A549 (cell line): ENCODE data around the gene ANKRD9. TPM values are rescaled to one million over a fixed set of nuclear protein-coding genes. Genes with fewer than 3 reads are reported as not detected.

Source experiments
- ATAC-seq, 2 experiments: fragments of 200-7000 bp in 1 of 2; fragments of >200 bp in 1 of 2; cut with Nextera tagmentation in 1 of 2; cut with Tn5 transposase in 1 of 2; 3 replicates each; pipeline versions ENCODE4 v1.8.0 to v1.9.1; 2018 to 2020; ENCODE audit warnings: mild to moderate bottlenecking in 1 of 2, moderate library complexity in 1 of 2
- CTCF ChIA-PET: fragments of 300-600 bp; sonication (Branson Sonifier 250); formaldehyde crosslinking; extraction: SDS; loops from one replicate; lab custom pipeline; 2021; ENCODE audit warnings: antibody characterized with exemption, inconsistent platforms; lab: Yijun Ruan, JAX
- POLR2A ChIA-PET: fragments of 350-600 bp; formaldehyde crosslinking; extraction: SDS; loops from one replicate; lab custom pipeline; 2021; ENCODE audit warnings: antibody characterized with exemption, inconsistent platforms; lab: Yijun Ruan, JAX
- DNase-seq, 2 experiments: peaks; one replicate each; pipeline versions ENCODE4 v3.0.0 to v3.0.0-alpha.2; 2011 to 2016; ENCODE audit warnings: low read depth in 1 of 2, low spot score in 1 of 2
- FAIRE-seq: peaks from 2 replicates; lab custom pipeline; 2011; peaks lifted over from hg19 to GRCh38; lab: Jason Lieb, UNC
- H3K27ac ChIP-seq, 2 experiments: fragments of >200 bp; sonication (Bioruptor Twin); formaldehyde crosslinking; 3 replicates each; pipeline ENCODE4 v1.5.1; 2016 to 2017
- H3K4me1 ChIP-seq: fragments of >200 bp; sonication (Bioruptor Twin); formaldehyde crosslinking; 3 replicates; pipeline ENCODE4 v1.6.1; 2016
- H3K4me2 ChIP-seq: fragments of >200 bp; sonication (Bioruptor Twin); formaldehyde crosslinking; 3 replicates; pipeline ENCODE4 v1.6.1; 2016
- H3K4me3 ChIP-seq: fragments of >200 bp; sonication (Bioruptor Twin); formaldehyde crosslinking; 3 replicates; pipeline ENCODE4 v1.5.1; 2016
- H3K9me3 ChIP-seq: fragments of >200 bp; sonication (Bioruptor Twin); formaldehyde crosslinking; 3 replicates; pipeline ENCODE4 v1.6.1; 2016
- BHLHE40 ChIP-seq: IDR thresholded peaks from 2 replicates; pipeline ENCODE4 v1.6.1; 2012; ENCODE audit warnings: low read depth, low read length, inconsistent platforms
- CBX8 ChIP-seq: fragments of 200-600 bp; sonication (generic); IDR thresholded peaks from 2 replicates; pipeline ENCODE4 v1.6.1; 2016
- CEBPB ChIP-seq, 2 experiments: fragments of >200 bp in 1 of 2; sonication (Bioruptor Twin) in 1 of 2; formaldehyde crosslinking in 1 of 2; IDR thresholded peaks; 2 replicates each; pipeline ENCODE4 v1.6.1; 2012 to 2016
- CHD2 ChIP-seq: fragments of 150-350 bp; IDR thresholded peaks from 2 replicates; pipeline ENCODE4 v1.6.1; 2014; ENCODE audit warnings: low read length; ENCODE audit not compliant: partially characterized antibody
- EHMT2 ChIP-seq: fragments of 200-600 bp; sonication (generic); IDR thresholded peaks from 2 replicates; pipeline ENCODE4 v1.6.1; 2016; ENCODE audit warnings: antibody characterized with exemption, low read depth, mild to moderate bottlenecking, moderate library complexity
- EP300 ChIP-seq, 2 experiments: fragments of >200 bp; sonication (Bioruptor Twin); formaldehyde crosslinking; IDR thresholded peaks; 2 replicates in 1 of 2; 3 replicates in 1 of 2; pipeline ENCODE4 v1.6.1; 2016 to 2017
- ESRRA ChIP-seq: fragments of 150-350 bp; IDR thresholded peaks from 2 replicates; pipeline ENCODE4 v1.6.1; 2014; ENCODE audit warnings: mild to moderate bottlenecking, low read length, borderline replicate concordance
- FOSB ChIP-seq: fragments of 250-450 bp; sonication (Bioruptor Pico); IDR thresholded peaks from 2 replicates; pipeline ENCODE4 v1.5.0; 2020; ENCODE audit warnings: mild to moderate bottlenecking, moderate library complexity
- FOSL2 ChIP-seq, 2 experiments: fragments of 450-650 bp in 1 of 2; fragments of >200 bp in 1 of 2; sonication (Bioruptor Twin) in 1 of 2; formaldehyde crosslinking; IDR thresholded peaks; 2 replicates each; pipeline versions ENCODE4 v1.5.0 to v1.6.1; 2016 to 2020; ENCODE audit warnings: mild to moderate bottlenecking in 1 of 2, moderate library complexity in 1 of 2
- GATA3 ChIP-seq: IDR thresholded peaks from 2 replicates; pipeline ENCODE4 v1.6.1; 2012; ENCODE audit warnings: borderline replicate concordance
- HEYL ChIP-seq: fragments of 250-450 bp; sonication (Bioruptor Pico); IDR thresholded peaks from 2 replicates; pipeline ENCODE4 v1.8.0; 2021; ENCODE audit warnings: mild to moderate bottlenecking, moderate library complexity
- JUNB ChIP-seq: fragments of >200 bp; sonication (Bioruptor Twin); formaldehyde crosslinking; IDR thresholded peaks from 2 replicates; pipeline ENCODE4 v1.6.1; 2016
- KDM1A ChIP-seq: fragments of 200-600 bp; sonication (generic); IDR thresholded peaks from 2 replicates; pipeline ENCODE4 v1.6.1; 2016; ENCODE audit warnings: low read depth, mild to moderate bottlenecking
- MAFK ChIP-seq: fragments of 450-650 bp; IDR thresholded peaks from 2 replicates; pipeline ENCODE4 v1.6.1; 2014; ENCODE audit not compliant: partially characterized antibody
- NR3C1 ChIP-seq: fragments of >200 bp; sonication (Bioruptor Twin); formaldehyde crosslinking; IDR thresholded peaks from 3 replicates; pipeline ENCODE4 v1.6.1; 2017
- PHF8 ChIP-seq: fragments of 200-600 bp; sonication (generic); IDR thresholded peaks from 2 replicates; pipeline ENCODE4 v1.6.1; 2016; ENCODE audit warnings: low read depth, mild to moderate bottlenecking, antibody characterized with exemption, moderate library complexity, borderline replicate concordance
- POLR2AphosphoS2 ChIP-seq: conservative IDR thresholded peaks from 2 replicates; pipeline ENCODE4 v1.6.1; 2012; ENCODE audit warnings: low read length, improper control_type of control experiment, inconsistent platforms
- RFX5 ChIP-seq: fragments of 450-650 bp; IDR thresholded peaks from 2 replicates; pipeline ENCODE4 v1.7.1; 2014; ENCODE audit warnings: antibody characterized with exemption, mild to moderate bottlenecking, moderate library complexity
- SMC3 ChIP-seq: fragments of >200 bp; sonication (Bioruptor Twin); formaldehyde crosslinking; IDR thresholded peaks from 3 replicates; pipeline ENCODE4 v1.6.1; 2018; ENCODE audit warnings: inconsistent platforms
- TP53 ChIP-seq: fragments of 250-450 bp; sonication (Bioruptor Pico); IDR thresholded peaks from 2 replicates; pipeline ENCODE4 v1.5.0; 2021; ENCODE audit warnings: mild to moderate bottlenecking, moderate library complexity
- ZC3H11A ChIP-seq: fragments of 450-650 bp; IDR thresholded peaks from 2 replicates; pipeline ENCODE4 v1.6.1; 2014; ENCODE audit warnings: antibody characterized with exemption, mild to moderate bottlenecking
- ZSCAN20 ChIP-seq: fragments of 250-450 bp; sonication (Bioruptor Pico); IDR thresholded peaks from 2 replicates; pipeline ENCODE4 v1.8.0; 2022; ENCODE audit warnings: mild to moderate bottlenecking, moderate library complexity
- whole genome bisulfite sequencing: methylation state at CpG from one replicate; pipeline ENCODE4 v1.1.6; 2017; ENCODE audit errors: missing lambda C conversion rate; 5-methylcytosine and 5-hydroxymethylcytosine counted together
- polyA plus RNA-seq, 4 experiments: library from polyadenylated mRNA; depleted of rRNA in 3 of 4; stranded (reverse); fragments of >200 nt; fragmentation: RNase III in 1 of 4; extraction: RNeasy Plus Mini Kit Qiagen cat#74134 plus additional on column Dnase treatment in 1 of 4; gene quantifications; 2 replicates in 3 of 4; 3 replicates in 1 of 4; pipeline ENCODE4 v1.2.3, GENCODE V29; 2011 to 2017
- TF ChIP-seq, protein P1 (sequence below): IDR thresholded peaks from 2 replicates; pipeline ENCODE4 v1.6.1; 2012; ENCODE audit warnings: low read depth, borderline replicate concordance
- TF ChIP-seq, protein P2 (sequence below): fragments of >200 bp; sonication (Bioruptor Twin); formaldehyde crosslinking; IDR thresholded peaks from 3 replicates; pipeline ENCODE4 v1.6.1; 2016
- TF ChIP-seq, protein P3 (sequence below): fragments of >200 bp; sonication (Bioruptor Twin); formaldehyde crosslinking; IDR thresholded peaks from 2 replicates; pipeline ENCODE4 v1.6.1; 2016
- TF ChIP-seq, protein P4 (sequence below): fragments of 450-650 bp; IDR thresholded peaks from 2 replicates; pipeline ENCODE4 v1.6.1; 2014; ENCODE audit warnings: antibody characterized with exemption

The ANKRD9 gene
- polyA plus RNA-seq, 2 of the 4 experiments (the other 2 are of a cell fraction): 6.3 to 11.8 TPM

DNA sequence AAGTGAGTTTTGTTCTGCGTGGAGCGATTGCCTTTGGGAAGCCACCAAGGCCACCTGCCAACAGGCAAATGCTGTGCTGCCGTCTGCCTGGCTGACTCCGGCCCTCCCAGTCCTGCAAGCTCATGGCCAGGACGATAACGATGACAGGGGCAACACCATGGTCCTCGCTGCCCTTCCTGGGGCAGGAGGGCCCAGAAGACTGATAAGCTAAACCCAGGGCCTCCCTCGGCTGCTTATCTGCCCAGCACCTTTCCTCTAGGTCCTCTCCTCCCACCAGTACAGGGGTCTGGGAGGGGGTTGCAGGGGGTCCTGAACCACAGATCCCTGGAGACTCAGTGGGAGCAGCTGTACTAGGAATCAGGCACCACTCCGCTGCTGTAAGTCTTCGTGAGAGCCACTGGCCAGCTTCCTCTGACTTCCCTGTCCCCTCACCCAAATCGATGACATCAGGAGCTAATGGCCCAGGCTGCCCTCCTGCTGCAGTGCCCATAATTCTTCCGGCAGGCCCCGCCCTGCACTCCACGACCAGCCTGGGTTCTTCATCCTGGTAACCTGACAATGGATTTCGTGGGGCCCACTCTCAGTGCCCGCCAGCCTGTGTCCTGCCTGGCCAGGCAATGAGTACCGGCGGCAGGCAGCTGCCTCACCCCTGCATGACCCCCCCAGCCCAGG, 5.1 kb downstream of the ANKRD9 start (continued):
- no peak for TF ChIP-seq SMC3
- no peak for TF ChIP-seq GATA3
- no peak for TF ChIP-seq CBX8
- TF ChIP-seq MAFK: no peak
- TF ChIP-seq TP53 (CRISPR knock-in tag): no peak
- TF ChIP-seq, protein P1, sequence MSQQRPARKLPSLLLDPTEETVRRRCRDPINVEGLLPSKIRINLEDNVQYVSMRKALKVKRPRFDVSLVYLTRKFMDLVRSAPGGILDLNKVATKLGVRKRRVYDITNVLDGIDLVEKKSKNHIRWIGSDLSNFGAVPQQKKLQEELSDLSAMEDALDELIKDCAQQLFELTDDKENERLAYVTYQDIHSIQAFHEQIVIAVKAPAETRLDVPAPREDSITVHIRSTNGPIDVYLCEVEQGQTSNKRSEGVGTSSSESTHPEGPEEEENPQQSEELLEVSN: no peak
- TF ChIP-seq EHMT2: no peak
- TF ChIP-seq, protein P2, sequence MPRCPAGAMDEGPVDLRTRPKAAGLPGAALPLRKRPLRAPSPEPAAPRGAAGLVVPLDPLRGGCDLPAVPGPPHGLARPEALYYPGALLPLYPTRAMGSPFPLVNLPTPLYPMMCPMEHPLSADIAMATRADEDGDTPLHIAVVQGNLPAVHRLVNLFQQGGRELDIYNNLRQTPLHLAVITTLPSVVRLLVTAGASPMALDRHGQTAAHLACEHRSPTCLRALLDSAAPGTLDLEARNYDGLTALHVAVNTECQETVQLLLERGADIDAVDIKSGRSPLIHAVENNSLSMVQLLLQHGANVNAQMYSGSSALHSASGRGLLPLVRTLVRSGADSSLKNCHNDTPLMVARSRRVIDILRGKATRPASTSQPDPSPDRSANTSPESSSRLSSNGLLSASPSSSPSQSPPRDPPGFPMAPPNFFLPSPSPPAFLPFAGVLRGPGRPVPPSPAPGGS: no peak
- TF ChIP-seq PHF8: no peak
- no peak for TF ChIP-seq BHLHE40
- TF ChIP-seq EP300 (IDR thresholded peaks at IDR 0.05): no peak
- TF ChIP-seq, protein P3, sequence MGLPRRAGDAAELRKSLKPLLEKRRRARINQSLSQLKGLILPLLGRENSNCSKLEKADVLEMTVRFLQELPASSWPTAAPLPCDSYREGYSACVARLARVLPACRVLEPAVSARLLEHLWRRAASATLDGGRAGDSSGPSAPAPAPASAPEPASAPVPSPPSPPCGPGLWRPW: no peak
- no peak for TF ChIP-seq JUNB

GRCh38 chr14:102503641-102504327, 5.8 kb downstream of the ANKRD9 start:
- no peak overlapping the region for H3K27ac ChIP-seq
- POLR2A ChIA-PET: no interaction called here
- TF ChIP-seq KDM1A: no peak
- no peak for TF ChIP-seq CEBPB (IDR thresholded peaks at IDR 0.05)
- TF ChIP-seq ZSCAN20 (CRISPR knock-in tag): no peak
- TF ChIP-seq POLR2AphosphoS2: no peak
- no peak for TF ChIP-seq CHD2
- TF ChIP-seq, protein P4, sequence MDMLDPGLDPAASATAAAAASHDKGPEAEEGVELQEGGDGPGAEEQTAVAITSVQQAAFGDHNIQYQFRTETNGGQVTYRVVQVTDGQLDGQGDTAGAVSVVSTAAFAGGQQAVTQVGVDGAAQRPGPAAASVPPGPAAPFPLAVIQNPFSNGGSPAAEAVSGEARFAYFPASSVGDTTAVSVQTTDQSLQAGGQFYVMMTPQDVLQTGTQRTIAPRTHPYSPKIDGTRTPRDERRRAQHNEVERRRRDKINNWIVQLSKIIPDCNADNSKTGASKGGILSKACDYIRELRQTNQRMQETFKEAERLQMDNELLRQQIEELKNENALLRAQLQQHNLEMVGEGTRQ: no peak
- no peak for TF ChIP-seq HEYL (CRISPR knock-in tag)
- no peak for TF ChIP-seq ESRRA
- TF ChIP-seq FOSL2 (IDR thresholded peaks at IDR 0.05): no peak
- TF ChIP-seq FOSL2 (CRISPR knock-in tag; IDR thresholded peaks at IDR 0.05): no peak
- TF ChIP-seq FOSB: no peak
- TF ChIP-seq ZC3H11A: no peak
- TF ChIP-seq NR3C1: no peak
- TF ChIP-seq MAFK: no peak
- no peak for TF ChIP-seq RFX5
- TF ChIP-seq, all 56 proteins: peak for 0
- Histone ChIP-seq H3K4me2 (no peak overlapping the region), H3K4me3 (no peak overlapping the region), H3K9me3 (no peaks in the 10 kb centered on the region), H3K4me1 (peaks cover 7% of the 10 kb centered on the region; the same call in 2 of the 3 replicates)
- ATAC-seq (no peak), FAIRE-seq (no peak), DNase-seq (no peak)
- 83% methylated on average over 12 of the region's 12 CpGs for WGBS
- CTCF ChIA-PET: interaction anchor here (0.6 to 7.8 kb wide), 4 partner anchors 12 to 66 kb away, joined by 3 to 52 read pairs (median 4); no protein-coding TSS in a partner anchor
